ENCODE measurements around the gene CACNA1E.

Gene CACNA1E

DNA sequence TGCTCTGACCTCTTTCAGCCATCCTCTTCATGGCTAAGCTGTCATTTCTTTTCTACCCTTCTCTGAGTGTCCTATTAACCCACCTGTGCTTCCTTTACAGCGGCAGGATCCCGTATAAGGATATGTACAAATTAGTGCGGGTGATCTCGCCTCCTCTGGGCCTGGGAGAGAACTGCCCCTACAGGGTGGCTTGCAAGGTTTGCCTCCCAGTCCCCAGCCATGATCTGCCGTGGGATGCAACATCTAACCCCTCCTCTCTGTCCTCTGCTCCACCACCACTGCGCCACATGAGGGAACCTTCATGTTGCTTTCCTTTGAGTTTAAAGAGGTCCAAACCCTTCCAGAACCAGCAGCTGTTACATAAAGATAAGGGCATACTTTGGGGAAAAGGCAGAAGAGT lies 296.0 kb downstream of the CACNA1E start:
- no CpG with 5 or more reads among the region's 6 CpGs for WGBS, 2 donors (ENCODE audit: extremely low coverage in 2 of 2, insufficient read length in 2 of 2, insufficient replicate concordance in 1 of 2)
- no peaks in the 10 kb centered on the region for H3K79me1 ChIP-seq (ENCODE audit: low read depth, low read length)
- peaks cover 0 to 22% of the 10 kb centered on the region in 2 donors for H3K4me1 ChIP-seq (ENCODE audit: control insufficient read depth in 2 of 2, insufficient read depth in 1 of 2, low read depth in 1 of 2, low read length in 2 of 2)
- no peak overlapping the region for H3K4ac ChIP-seq (ENCODE audit: low read length)
- no peak overlapping the region for H3K4me2 ChIP-seq (ENCODE audit: insufficient read depth, low read length, poor library complexity, severe bottlenecking)
- no peak overlapping the region for H2BK12ac ChIP-seq (ENCODE audit: low read length)
- no peak overlapping the region for H2BK5ac ChIP-seq (ENCODE audit: low read length)
- no peaks in the 10 kb centered on the region for H3K36me3 ChIP-seq (replicated peaks in 1 of 2; ENCODE audit: control insufficient read depth in 2 of 2, insufficient read depth in 2 of 2, low read length in 2 of 2)
- H2BK120ac ChIP-seq (ENCODE audit: low read depth, low read length), result no peak overlapping the region
- H2AFZ ChIP-seq (ENCODE audit: low read length), result no peak overlapping the region
- no peak overlapping the region for H3K27ac ChIP-seq (replicated peaks; ENCODE audit: low read length)
- no peak overlapping the region for H2BK15ac ChIP-seq (ENCODE audit: low read length)
- H2AK5ac ChIP-seq (ENCODE audit: low read depth, low read length), result no peak overlapping the region
- H3K18ac ChIP-seq (ENCODE audit: low read length), result no peak overlapping the region
- no peaks in the 10 kb centered on the region for H3K9me3 ChIP-seq (replicated peaks in 1 of 2; ENCODE audit: control insufficient read depth in 2 of 2, insufficient read depth in 1 of 2, low read depth in 1 of 2, low read length in 2 of 2)
- H3K4me3 ChIP-seq (ENCODE audit: low read length in 2 of 2), result no peak overlapping the region
- no peak overlapping the region for H4K91ac ChIP-seq (ENCODE audit: low read depth, low read length, poor library complexity)
- no peak for DNase-seq (ENCODE audit: low spot score)
- no peaks in the 10 kb centered on the region for H3K27me3 ChIP-seq (ENCODE audit: control insufficient read depth in 3 of 3, insufficient read depth in 3 of 3, low read depth in 1 of 3, low read length in 3 of 3)
- H3K14ac ChIP-seq (ENCODE audit: low read length), result no peak overlapping the region
- no peak overlapping the region for H3K9ac ChIP-seq (ENCODE audit: low read depth, low read length, poor library complexity)
- no peak overlapping the region for H4K8ac ChIP-seq (ENCODE audit: low read depth, low read length)
- no peak overlapping the region for H3K23ac ChIP-seq (ENCODE audit: low read depth, low read length, poor library complexity)

DNA sequence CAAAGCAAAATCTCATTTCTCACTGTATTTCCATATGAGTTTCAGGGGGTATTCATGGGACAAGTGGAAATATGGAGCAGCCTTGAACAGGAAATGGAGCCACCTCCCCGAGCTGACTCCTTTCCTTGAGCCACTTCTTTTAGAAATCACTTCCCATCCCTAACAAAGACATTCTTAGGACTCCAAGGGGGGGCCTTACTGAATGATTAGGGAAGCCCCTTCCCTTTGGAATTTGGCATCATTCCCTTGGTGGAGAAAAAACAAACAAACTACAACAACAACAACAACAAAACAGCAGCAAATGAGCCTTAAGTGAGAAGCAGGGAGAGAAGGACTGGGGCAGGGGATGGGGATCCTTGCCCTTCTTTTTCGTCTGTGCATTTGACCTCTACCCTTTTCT lies 299.9 kb downstream of the CACNA1E start:
- H2AK5ac ChIP-seq (ENCODE audit: low read depth, low read length), result no peak overlapping the region
- H2AFZ ChIP-seq (ENCODE audit: low read length), result no peak overlapping the region
- H3K23ac ChIP-seq (ENCODE audit: low read depth, low read length, poor library complexity), result no peak overlapping the region
- no peak overlapping the region for H3K4me3 ChIP-seq (ENCODE audit: low read length in 2 of 2)
- no CpG with 5 or more reads among the region's 2 CpGs for WGBS, 2 donors (ENCODE audit: extremely low coverage in 2 of 2, insufficient read length in 2 of 2, insufficient replicate concordance in 1 of 2)
- H3K14ac ChIP-seq (ENCODE audit: low read length), result no peak overlapping the region
- no peak overlapping the region for H4K8ac ChIP-seq (ENCODE audit: low read depth, low read length)
- no peak overlapping the region for H2BK5ac ChIP-seq (ENCODE audit: low read length)
- H3K4me2 ChIP-seq (ENCODE audit: insufficient read depth, low read length, poor library complexity, severe bottlenecking), result no peak overlapping the region
- no peaks in the 10 kb centered on the region for H3K9me3 ChIP-seq (replicated peaks in 1 of 2; ENCODE audit: control insufficient read depth in 2 of 2, insufficient read depth in 1 of 2, low read depth in 1 of 2, low read length in 2 of 2)
- H4K91ac ChIP-seq (ENCODE audit: low read depth, low read length, poor library complexity), result no peak overlapping the region
- H3K9ac ChIP-seq (ENCODE audit: low read depth, low read length, poor library complexity), result no peak overlapping the region
- DNase-seq (ENCODE audit: low spot score), result peak; percentile 35
- no peak overlapping the region for H3K18ac ChIP-seq (ENCODE audit: low read length)
- no peak overlapping the region for H2BK12ac ChIP-seq (ENCODE audit: low read length)
- H2BK15ac ChIP-seq (ENCODE audit: low read length), result no peak overlapping the region
- H2BK120ac ChIP-seq (ENCODE audit: low read depth, low read length), result no peak overlapping the region
- no peaks in the 10 kb centered on the region for H3K36me3 ChIP-seq (replicated peaks in 1 of 2; ENCODE audit: control insufficient read depth in 2 of 2, insufficient read depth in 2 of 2, low read length in 2 of 2)
- no peak overlapping the region for H3K4ac ChIP-seq (ENCODE audit: low read length)
- H3K27ac ChIP-seq (replicated peaks; ENCODE audit: low read length), result no peak overlapping the region
- no peaks in the 10 kb centered on the region for H3K79me1 ChIP-seq (ENCODE audit: low read depth, low read length)
- H3K27me3 ChIP-seq (ENCODE audit: control insufficient read depth in 3 of 3, insufficient read depth in 3 of 3, low read depth in 1 of 3, low read length in 3 of 3), result no peaks in the 10 kb centered on the region
- H3K4me1 ChIP-seq (ENCODE audit: control insufficient read depth in 2 of 2, insufficient read depth in 1 of 2, low read depth in 1 of 2, low read length in 2 of 2), result peaks cover 0 to 20% of the 10 kb centered on the region in 2 donors

DNA sequence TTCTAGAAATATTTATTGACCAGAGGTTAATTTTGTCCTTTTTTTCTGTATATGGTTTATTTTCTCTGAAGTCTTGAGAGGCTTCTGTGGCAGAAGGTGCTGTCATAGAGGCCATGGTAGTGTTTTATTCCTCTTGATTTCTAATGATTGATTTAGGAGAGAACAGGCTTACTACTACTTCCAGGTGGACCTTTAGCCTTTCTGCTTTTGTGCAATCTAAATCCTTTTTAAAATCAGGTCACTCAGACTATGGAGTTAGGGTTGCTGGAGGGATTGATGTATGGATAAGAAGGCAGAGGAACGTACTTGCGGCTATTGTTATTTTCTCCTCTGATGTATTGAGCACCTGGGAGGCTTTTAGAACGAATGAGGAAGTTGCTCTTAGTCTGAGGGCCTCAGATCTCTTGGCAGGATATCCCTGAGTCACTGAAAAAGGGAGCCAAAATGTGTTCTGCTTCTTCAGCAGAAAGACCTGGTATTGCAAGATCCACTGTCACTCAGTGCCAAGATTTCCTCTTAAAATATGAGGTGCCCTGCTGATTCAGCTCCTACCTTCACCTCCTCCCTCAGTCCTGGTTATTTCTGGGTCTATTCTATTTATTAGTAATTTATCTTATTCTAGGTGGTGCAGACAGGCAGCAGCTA lies 300.8 kb downstream of the CACNA1E start:
- no peak overlapping the region for H2AFZ ChIP-seq (ENCODE audit: low read length)
- H3K27me3 ChIP-seq (ENCODE audit: control insufficient read depth in 3 of 3, insufficient read depth in 3 of 3, low read depth in 1 of 3, low read length in 3 of 3), result no peaks in the 10 kb centered on the region
- H3K36me3 ChIP-seq (replicated peaks in 1 of 2; ENCODE audit: control insufficient read depth in 2 of 2, insufficient read depth in 2 of 2, low read length in 2 of 2), result no peaks in the 10 kb centered on the region
- no peak overlapping the region for H3K4me3 ChIP-seq (ENCODE audit: low read length in 2 of 2)
- WGBS, 2 donors (ENCODE audit: extremely low coverage in 2 of 2, insufficient read length in 2 of 2, insufficient replicate concordance in 1 of 2), result no CpG with 5 or more reads among the region's 3 CpGs
- H2BK15ac ChIP-seq (ENCODE audit: low read length), result no peak overlapping the region
- no peak overlapping the region for H2BK5ac ChIP-seq (ENCODE audit: low read length)
- no peak overlapping the region for H2BK120ac ChIP-seq (ENCODE audit: low read depth, low read length)
- no peak overlapping the region for H3K9ac ChIP-seq (ENCODE audit: low read depth, low read length, poor library complexity)
- H3K27ac ChIP-seq (replicated peaks; ENCODE audit: low read length), result no peak overlapping the region
- H4K8ac ChIP-seq (ENCODE audit: low read depth, low read length), result no peak overlapping the region
- no peak overlapping the region for H3K4ac ChIP-seq (ENCODE audit: low read length)
- no peak overlapping the region for H3K23ac ChIP-seq (ENCODE audit: low read depth, low read length, poor library complexity)
- no peak overlapping the region for H3K18ac ChIP-seq (ENCODE audit: low read length)
- H3K9me3 ChIP-seq (replicated peaks in 1 of 2; ENCODE audit: control insufficient read depth in 2 of 2, insufficient read depth in 1 of 2, low read depth in 1 of 2, low read length in 2 of 2), result no peaks in the 10 kb centered on the region
- peaks cover 0 to 13% of the 10 kb centered on the region in 2 donors for H3K4me1 ChIP-seq (ENCODE audit: control insufficient read depth in 2 of 2, insufficient read depth in 1 of 2, low read depth in 1 of 2, low read length in 2 of 2)
- no peak overlapping the region for H3K4me2 ChIP-seq (ENCODE audit: insufficient read depth, low read length, poor library complexity, severe bottlenecking)
- H3K14ac ChIP-seq (ENCODE audit: low read length), result no peak overlapping the region
- H4K91ac ChIP-seq (ENCODE audit: low read depth, low read length, poor library complexity), result no peak overlapping the region
- no peak overlapping the region for H2BK12ac ChIP-seq (ENCODE audit: low read length)
- H3K79me1 ChIP-seq (ENCODE audit: low read depth, low read length), result no peaks in the 10 kb centered on the region
- no peak overlapping the region for H2AK5ac ChIP-seq (ENCODE audit: low read depth, low read length)
- no peak for DNase-seq (ENCODE audit: low spot score)

DNA sequence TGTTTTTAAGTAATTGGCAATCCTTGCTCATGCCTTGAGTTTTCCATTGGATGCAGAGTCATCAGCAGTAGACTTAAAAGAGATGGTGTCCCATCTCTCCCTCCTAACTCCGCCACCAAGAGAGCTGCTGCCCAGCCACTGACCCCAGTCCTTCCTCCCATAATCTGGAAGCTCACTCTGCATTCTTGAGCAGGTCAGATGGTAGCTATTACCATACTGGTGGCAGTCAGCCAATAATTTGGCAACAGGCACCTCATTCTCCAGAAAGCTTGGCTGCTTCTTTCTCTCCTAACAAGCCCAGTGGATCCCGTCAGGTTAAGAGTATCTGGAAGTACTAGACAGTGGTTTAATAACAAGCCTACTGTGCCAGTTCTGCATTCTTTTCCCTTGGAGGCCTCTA lies 306.1 kb downstream of the CACNA1E start:
- Histone ChIP-seq H3K18ac (ENCODE audit: low read length) (no peak overlapping the region), H2BK15ac (ENCODE audit: low read length) (no peak overlapping the region), H3K4me3 (ENCODE audit: low read length in 2 of 2) (no peak overlapping the region), H3K23ac (ENCODE audit: low read depth, low read length, poor library complexity) (no peak overlapping the region), H3K79me1 (ENCODE audit: low read depth, low read length) (no peaks in the 10 kb centered on the region), H2BK120ac (ENCODE audit: low read depth, low read length) (no peak overlapping the region), H3K9ac (ENCODE audit: low read depth, low read length, poor library complexity) (no peak overlapping the region), H3K27me3 (ENCODE audit: control insufficient read depth in 3 of 3, insufficient read depth in 3 of 3, low read depth in 1 of 3, low read length in 3 of 3) (no peaks in the 10 kb centered on the region), H4K8ac (ENCODE audit: low read depth, low read length) (no peak overlapping the region), H2BK12ac (ENCODE audit: low read length) (no peak overlapping the region), H3K4me1 (ENCODE audit: control insufficient read depth in 2 of 2, insufficient read depth in 1 of 2, low read depth in 1 of 2, low read length in 2 of 2) (peaks cover 0 to 1% of the 10 kb centered on the region in 2 donors), H3K4me2 (ENCODE audit: insufficient read depth, low read length, poor library complexity, severe bottlenecking) (no peak overlapping the region), H2BK5ac (ENCODE audit: low read length) (no peak overlapping the region), H2AK5ac (ENCODE audit: low read depth, low read length) (no peak overlapping the region), H3K27ac (replicated peaks; ENCODE audit: low read length) (no peak overlapping the region), H3K14ac (ENCODE audit: low read length) (no peak overlapping the region), H4K91ac (ENCODE audit: low read depth, low read length, poor library complexity) (no peak overlapping the region), H3K4ac (ENCODE audit: low read length) (no peak overlapping the region), H3K9me3 (replicated peaks in 1 of 2; ENCODE audit: control insufficient read depth in 2 of 2, insufficient read depth in 1 of 2, low read depth in 1 of 2, low read length in 2 of 2) (no peaks in the 10 kb centered on the region), H2AFZ (ENCODE audit: low read length) (no peak overlapping the region), H3K36me3 (replicated peaks in 1 of 2; ENCODE audit: control insufficient read depth in 2 of 2, insufficient read depth in 2 of 2, low read length in 2 of 2) (no peaks in the 10 kb centered on the region)
- no CpG with 5 or more reads among the region's 2 CpGs for WGBS, 2 donors (ENCODE audit: extremely low coverage in 2 of 2, insufficient read length in 2 of 2, insufficient replicate concordance in 1 of 2)
- no peak for DNase-seq (ENCODE audit: low spot score)

Measured in neuronal stem cell (in vitro differentiated cells).